Embryonic facial prominence (tissue), 1 donor: ENCODE results near the gene CDHR2.

Experiments
- DNase-seq: peaks from one replicate; pipeline ENCODE4 v3.0.0-alpha.2; 2016; ENCODE audit errors: extremely low spot score

The CDHR2 gene

DNA sequence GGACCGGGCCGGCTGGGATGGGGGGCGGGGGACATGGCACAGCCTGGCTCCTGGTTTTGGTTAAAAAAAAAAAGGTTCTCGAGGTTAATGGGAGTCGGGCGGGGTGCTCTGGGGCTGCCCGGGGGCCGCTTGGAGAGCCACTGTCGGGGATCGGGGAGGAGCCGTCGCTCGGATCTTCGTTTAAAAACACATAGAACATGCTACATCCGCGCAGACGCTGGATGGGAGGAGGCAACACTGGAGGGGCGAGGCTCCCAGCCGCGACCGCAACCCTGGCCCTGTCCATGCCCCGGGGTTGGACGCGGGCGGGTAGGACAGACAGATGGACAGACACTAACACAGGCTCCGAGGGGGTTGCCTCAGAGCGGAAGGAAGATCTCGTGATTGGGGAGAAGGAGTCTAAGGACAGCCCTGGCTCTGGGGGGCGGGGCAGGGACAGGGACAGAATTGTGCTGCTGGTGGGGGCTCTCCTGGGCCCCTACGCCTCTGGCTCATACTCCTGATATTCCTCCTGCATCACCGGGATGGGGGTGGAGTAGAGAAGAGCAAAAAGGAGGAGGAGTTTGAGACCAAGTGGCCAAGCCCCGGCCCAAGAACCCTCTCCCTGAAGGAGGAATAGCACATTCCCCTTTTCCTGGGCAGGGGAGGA is 71.3 kb downstream of the CDHR2 start:
- no peak for DNase-seq

DNA sequence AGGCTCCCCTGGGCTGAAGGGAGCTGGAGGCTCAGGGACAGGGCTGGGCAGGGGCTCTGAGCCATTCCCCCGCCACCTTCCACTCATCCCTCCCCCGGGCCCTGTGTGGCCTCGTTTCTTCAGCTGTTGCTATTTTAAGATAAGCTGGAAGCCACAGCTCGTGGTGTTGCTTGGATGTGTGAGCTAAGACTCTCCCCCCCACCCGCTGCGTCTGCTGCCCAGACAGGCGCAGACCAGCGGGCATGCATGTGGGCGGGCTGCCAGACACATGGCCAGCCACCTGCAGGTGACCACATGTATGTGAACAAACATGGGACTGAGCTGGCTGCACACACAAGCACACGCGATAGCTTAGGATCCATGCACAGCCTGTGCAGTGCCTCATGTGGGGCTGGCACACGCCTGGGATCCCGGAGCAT is 72.5 kb downstream of the CDHR2 start:
- DNase-seq = no peak

DNA sequence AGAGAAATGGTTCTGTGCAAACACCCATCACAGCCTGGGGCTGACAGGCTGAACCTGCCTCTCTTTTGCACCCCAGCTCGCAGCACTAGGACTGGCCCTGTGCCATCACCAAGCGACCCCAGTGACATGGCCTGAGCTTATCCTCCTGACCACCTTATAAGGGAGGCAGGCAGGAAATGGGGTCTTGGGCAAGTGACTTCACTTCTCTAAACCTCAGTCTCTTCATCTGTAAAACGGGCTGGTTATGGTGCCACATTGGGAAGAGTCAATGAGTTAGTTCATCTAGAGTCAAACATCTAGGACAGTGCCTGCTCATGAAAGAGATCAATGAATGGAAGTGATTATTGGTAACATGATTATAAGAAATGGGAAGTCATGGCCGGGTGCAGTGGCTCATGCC is 75.0 kb downstream of the CDHR2 start:
- DNase-seq = no peak

DNA sequence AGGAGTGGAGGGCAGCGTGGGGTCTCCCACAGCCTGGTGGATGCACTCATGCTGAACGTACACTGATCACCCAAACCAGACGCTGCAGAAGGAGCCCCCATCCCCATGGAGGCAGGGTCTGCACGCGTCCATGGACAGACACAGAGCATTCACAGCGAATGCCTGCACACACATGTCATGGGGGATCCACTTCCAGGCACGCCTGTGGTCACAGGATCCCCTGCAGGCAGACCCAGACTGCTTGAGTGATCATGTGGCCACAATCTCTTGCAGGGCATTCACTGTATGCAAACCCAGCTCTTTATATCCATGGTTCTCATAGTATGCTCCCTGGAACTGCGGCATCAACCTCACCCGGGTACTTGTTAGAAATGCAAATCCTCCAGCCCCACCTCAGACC is 75.8 kb downstream of the CDHR2 start:
- no peak for DNase-seq

DNA sequence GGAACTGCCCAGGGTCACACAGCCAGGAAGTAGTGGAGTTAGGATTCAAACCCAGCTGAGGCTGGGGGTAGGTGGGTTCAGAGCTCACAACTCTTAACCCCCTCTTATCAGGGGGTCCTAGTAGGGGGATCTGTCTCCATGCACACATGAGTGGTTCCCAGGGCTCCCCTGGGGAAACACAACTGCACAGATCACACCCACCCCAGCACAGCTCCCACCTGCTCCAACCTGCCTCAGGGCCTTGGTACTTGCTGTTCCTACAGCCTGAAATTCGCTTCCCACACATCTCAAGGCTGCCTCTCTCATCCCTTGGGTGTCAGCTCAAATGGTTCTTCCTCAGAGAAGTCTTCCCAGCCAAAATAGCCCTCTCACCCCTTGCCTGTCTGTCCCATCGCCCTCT is 76.4 kb downstream of the CDHR2 start:
- no peak for DNase-seq

DNA sequence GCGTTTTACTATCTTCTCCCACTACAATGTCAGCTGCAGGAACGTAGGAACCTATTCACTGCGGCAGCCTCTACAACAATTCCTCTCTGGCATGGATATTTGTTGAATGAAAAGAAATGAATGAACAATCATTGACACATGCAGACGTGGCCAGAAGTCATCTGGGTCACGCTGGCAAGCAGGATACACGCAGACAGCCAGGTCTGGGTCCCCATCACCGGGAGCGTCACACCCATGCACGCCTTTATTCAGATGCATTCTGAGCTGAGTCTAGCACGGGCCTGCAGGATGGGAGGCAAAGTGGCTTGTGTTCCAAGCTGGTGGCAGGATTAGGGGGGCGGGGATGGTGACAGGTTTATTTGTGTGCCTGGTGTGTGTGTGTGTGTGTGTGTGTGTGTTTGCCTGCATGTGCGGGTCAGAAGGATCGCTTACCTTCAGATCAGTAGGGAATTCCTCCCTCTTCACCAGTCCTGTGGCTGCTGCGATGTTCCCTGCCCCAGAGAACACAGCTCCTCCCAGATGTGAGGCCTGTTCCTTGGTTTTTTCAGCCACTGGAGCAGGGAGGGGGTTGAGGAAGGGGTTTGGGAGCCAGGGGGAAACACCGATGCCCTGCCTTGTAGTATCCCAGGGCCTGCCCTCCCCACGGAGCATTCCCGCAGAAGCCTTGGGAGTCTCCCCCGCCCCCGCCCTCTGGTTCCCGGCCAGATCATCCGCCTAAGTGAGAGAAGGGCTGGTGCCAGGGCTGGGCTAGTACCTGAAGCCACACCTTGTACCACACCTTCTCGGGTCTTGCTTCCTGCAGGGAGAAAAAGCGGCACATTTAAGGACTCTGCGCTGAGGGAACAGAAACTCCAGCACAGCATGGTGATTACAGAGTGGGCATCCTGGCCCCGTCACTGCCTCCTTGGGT is 77.1 kb downstream of the CDHR2 start:
- no peak for DNase-seq

DNA sequence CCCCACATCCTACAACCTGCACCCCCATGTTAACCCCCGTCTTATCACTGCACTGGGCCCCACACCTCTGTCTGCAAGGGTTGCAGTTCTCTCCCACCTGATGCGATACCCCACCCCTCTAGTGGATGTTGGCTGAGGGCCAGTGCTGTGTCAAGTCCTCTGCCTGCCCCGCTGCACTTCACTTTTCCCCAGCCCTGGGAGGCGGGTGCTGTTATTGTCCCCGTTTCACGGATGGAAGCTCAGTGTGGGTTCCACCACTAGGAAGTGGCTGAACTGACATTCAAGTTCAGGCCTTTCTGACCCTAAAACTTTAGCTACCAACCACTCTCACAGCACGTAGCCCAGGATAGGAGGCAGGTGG is 77.7 kb downstream of the CDHR2 start:
- no peak for DNase-seq

DNA sequence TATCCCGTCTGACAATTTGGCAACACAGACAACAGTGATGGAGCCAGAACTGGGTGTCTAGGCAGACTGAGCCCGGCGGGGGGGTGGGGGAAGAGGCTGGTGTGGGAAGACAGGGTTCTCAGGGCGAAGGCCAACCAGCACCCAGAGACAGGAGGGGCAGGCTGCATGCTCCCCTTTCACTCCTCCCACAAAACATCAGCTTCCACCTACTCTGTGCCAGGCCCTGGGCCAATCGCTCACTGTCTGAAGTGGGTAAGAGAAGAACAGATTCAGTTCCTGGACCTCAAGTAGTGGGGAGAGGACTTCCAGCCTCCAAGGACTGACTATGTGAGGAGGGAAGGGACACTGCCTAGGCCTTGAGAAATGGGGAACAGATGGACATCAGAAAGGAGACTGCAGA is 78.4 kb downstream of the CDHR2 start:
- no peak for DNase-seq

DNA sequence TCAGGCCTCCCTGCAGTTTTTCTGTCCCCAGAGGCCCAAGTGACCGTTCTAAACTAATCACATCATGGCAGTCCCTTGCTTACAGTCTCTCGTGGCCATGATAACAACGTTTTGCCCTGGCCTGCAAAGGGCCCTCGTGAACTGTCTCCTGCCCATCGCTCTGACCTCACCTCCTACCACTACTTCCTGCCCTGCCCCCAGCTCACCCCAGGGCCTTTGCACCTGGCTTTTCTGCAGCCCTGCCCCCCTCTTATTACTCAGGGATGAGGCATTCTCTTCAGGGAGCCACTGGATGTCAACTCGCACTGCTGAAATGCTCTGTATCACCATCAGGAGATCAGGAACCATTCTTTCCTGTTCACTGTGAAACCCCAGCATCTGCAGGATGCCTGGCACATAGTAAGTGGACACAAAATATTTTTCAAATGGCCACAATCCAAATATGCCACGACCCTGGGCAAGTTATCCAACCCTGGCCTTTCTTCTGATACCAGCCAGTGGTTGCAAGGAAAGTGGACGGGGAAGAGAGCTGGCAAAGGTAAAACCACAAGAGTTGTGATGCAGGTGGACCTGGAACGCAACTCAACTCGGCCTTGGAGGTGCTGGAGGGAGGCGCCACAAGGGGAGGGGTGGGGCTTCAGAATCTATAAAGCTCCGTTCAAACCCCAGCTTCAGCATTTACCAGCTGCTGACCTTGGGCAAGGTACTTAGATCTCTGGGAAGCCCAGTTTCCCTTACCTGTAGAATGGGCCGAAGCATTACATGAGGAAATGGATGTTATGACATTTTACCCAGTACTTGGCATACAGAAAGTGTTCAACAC is 79.5 kb downstream of the CDHR2 start:
- no peak for DNase-seq

DNA sequence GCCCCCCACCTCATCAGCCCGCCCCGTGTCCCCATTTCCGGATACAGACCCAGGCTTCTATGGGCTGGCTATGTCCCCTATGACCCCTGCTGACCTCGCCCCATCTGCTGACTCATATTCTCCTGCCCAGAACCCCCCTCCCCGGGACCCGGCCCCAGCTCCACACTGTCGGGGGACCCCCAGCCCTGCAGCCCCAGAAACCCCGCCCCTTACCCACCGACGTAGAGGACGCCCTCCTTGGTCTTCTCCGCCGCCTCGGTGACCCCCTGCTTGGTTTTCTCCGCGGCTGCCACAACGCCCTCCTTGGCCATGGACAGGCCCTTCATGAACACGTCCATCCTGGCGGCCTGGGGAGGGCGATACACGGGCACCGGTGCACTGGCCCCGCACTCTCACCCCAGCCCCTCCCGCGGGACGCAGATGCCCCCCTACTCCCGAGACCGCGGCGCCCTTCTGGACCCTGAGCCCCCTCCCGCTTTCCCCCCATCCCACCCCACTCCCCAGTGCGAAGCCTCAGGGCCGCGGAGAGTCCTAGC is 80.2 kb downstream of the CDHR2 start:
- DNase-seq = no peak

DNA sequence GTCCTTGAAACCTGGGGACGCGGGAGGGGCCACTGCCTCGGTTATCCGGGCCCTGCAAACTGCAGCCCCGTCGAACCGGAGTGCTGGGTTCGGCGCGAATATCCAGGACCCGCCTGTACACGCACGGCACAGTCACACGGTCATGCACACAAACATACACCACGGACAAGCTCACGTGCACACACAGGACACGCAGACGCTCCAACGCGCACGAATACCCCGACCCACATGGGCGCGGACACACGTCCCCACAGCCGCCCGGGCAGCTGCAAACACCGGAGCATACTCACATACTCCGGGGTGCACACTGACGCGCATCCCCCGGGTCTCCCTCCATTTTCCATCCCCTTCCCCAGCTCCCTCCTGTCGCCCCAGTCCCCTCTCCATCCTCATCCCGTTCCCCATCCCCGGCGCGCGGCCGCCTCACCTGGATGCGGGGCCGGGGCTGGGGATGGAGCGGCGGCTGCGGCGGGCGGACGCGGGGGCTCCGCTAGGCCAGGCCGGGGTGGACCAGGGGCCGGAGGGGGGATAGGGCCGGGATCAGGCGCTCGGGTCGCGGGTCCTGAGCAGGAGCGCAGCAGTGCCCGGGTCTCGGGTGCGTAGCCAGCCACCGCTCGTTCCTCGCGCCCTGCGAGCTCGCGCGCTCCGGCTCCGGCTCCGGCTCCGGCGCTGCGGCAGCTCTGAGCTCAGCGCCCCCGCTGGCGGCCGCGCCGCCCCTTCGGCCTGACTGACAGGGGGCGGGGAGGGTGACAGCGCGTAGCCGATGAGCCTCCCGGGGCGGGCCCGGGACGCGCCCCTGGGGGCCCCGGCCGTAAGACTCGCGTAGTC is 80.9 kb downstream of the CDHR2 start, which contains the start of the genes EIF4E1B and SNCB:
EIF4E1B (plus strand) TSS at position 823 of the 828 bp plus-strand sequence. CDS start 12,113 bp downstream, outside the sequence.
SNCB (minus strand) TSS at position 682 of the 828 bp plus-strand sequence. CDS start 880 bp downstream, outside the sequence.
- DNase-seq = no peak

DNA sequence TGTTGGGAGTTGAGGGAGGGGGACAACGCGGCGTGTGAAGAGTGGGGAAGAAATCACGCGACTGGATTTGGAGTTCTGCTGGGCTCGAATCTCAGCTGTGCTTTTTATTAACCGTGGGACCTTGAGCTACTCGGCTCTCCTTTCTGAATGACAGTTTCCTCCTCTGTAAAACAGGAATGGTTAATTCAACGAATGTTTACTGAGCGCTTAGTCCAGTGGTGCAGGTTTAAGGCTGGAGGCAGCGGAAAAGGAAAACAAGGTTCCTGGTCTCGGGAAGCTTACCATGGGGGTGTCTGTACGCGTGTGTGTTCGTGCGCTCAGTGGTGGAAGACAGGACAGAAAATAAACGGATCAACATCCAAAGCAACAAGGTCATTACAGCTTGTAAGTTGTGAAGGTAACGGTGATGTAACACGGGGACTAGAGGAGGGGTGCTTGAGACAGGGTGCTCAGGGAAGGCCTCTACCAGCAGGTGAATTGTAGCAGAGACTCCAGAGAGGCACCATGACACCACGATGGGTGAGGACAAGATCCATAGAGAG is 81.6 kb downstream of the CDHR2 start:
- no peak for DNase-seq

DNA sequence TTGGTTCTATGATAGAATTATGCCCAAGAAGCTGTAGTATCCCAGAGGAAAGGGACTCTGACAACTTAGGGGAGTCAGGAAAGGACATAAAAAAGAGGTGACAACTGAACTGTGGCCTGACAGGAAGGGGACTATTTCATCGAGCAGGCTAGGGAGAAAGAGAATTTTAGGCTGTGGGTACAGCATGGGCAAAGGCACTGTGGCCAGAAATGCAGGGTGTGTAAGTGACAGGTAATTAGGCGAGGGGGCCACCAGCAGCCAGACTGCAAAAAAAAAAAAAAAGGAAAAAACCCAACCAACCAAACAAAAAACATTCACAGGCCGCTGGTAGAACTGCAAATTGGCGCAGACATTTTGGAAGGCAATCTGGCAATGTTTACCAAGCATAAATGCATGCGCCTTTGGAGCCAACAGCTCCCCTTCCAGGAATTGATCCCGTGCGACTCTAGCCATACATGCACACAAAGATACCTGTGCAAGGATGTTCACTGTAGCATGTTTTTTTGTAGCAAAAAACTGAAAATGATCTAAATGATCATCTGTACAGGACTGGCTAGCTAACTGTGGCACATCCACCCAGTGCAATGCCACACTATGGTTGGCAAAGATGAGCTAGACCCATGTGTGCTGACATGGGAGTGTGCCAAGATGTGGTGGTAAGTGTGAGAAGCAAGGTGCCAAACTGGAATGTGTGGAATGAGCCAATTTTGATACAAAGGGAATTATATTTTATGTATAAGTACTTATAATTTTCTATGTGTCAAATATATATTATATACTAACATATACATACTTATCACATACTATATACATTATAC is 82.5 kb downstream of the CDHR2 start:
- no peak for DNase-seq

DNA sequence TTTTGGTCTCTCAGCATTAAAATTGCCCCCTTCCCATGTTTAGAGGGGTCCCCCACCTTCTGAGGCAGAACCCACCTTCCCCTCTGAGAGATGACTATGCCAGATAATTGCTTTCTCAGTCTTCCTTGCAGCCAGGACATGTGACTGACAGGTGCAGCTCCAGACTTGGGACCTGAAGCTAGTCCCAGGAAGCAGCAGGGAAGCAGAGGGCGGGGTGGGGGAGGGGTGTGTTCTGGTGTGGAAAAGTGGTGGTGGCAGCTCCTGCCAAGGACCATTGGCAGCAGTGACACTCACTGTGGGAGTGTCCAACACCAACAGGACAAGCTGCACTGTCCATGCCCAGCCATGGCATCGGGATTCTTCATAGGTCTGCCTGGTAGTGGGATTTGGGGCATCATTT is 83.6 kb downstream of the CDHR2 start:
- no peak for DNase-seq

DNA sequence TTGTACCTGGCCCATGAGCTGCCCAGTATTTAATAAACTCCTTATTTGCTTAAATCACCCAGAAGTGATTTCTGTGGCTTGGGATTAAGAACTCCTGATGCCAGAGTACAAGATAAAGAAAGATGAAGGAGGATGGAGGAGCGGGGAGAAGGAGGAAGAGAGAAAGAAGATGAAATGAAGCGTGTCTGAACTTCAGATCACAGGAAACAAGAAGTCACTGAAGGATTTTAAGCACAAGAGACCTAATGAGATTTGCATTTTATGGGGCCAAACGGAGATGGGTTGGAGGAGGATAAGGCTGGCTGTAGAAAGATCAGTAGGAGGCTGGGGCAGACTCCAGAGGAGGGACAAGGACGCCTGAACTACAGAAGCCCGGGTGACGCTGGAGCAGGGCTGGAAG is 84.5 kb downstream of the CDHR2 start:
- no peak for DNase-seq

DNA sequence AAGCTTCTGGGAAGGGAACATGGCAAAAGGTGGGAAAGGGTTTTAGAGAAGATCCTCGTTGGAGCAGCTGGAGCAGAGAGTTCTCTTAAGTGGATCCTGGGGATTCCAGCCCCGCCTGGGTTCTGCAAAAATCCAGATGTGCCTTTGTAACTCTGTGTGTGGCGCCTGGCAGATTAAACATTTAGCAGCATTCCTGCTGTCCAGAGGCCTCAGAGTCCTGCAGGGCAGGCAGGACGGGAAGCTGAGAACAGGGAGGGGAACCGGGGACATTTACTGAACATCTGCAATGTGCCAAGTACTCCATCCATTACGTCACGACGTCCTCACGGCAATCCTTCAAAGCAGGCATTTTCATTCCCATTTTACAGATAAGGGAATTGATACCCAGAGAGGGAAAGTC is 87.3 kb downstream of the CDHR2 start:
- DNase-seq = no peak

DNA sequence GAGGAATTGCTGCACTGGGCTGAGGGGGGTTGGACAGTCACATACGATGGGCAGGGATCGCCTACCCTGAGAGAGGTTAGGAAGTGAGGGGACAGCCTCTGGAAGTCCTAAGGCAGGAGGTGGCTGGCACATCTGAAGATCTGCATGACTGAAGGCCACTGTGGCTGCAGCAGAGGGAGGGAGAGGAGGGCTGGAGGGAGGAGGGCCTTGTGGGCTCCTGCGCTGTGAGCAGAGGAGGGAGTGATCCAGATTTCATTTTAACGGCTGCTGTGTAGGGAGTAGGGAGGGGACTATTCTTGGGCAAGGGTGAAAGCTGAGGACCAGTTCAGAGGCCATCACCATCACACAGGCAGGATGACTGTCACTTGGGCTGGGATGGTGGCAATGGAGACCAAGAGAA is 88.4 kb downstream of the CDHR2 start:
- DNase-seq = no peak

DNA sequence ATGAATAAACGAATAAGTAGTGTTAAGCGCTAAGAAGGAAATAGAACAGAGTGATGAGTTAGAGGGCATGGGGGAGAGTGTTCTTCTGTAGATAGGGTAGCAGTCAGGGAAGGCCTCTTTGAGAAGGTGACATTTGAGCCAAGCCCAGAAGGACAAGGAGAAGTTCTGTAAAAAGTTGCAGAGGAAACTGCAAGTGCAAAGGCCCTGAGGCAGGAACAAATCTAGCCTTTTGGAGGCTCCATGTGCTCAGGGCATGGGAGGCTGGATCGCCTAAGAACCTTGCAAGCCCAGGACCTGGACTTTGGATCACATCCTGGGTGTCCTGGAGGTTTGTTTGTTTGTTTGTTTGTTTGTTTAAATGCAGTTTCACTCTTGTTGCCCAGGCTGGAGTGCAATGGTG is 89.3 kb downstream of the CDHR2 start:
- DNase-seq = no peak

DNA sequence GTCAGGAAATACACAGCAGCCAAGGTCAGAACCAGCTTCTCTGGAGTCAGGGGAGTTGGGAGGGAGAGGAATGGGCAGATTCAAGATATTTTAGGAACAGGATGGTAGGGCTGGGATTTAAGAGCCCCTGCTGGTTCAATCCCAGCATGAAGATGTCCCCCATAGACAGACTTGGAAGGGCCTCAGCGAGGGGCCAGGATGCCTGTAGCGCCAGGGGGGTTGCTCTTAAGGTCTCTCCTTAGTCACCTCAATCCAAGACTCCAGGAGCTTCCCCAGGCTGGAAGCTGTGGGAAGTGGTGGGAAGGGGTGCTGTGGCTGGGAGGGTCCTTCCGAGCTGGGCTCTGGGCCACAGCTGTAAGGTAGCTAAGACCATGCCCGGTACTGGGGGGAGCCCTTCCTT is 90.1 kb downstream of the CDHR2 start:
- no peak for DNase-seq

DNA sequence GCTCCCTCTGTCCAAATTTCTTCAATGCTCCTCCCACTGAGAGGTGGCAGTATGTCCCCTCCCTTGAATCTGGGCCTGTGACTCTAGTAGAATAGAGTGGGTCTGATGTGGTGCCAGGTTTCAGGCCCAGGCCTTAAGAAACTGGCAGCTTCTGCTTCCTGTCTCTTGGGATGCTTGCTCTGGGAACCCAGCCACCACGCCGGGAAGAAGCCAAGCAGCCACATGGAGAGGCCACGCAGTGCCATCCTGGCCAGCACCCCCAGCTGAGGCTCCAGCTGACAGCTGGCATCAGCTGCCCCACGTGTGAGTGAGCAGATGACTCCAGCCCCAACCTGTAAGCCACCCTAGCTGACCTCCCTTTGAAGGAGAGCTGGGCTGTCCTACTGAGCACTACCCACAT is 90.8 kb downstream of the CDHR2 start:
- DNase-seq = no peak
